ENCODE data around the gene EFTUD2.

Gene EFTUD2

DNA sequence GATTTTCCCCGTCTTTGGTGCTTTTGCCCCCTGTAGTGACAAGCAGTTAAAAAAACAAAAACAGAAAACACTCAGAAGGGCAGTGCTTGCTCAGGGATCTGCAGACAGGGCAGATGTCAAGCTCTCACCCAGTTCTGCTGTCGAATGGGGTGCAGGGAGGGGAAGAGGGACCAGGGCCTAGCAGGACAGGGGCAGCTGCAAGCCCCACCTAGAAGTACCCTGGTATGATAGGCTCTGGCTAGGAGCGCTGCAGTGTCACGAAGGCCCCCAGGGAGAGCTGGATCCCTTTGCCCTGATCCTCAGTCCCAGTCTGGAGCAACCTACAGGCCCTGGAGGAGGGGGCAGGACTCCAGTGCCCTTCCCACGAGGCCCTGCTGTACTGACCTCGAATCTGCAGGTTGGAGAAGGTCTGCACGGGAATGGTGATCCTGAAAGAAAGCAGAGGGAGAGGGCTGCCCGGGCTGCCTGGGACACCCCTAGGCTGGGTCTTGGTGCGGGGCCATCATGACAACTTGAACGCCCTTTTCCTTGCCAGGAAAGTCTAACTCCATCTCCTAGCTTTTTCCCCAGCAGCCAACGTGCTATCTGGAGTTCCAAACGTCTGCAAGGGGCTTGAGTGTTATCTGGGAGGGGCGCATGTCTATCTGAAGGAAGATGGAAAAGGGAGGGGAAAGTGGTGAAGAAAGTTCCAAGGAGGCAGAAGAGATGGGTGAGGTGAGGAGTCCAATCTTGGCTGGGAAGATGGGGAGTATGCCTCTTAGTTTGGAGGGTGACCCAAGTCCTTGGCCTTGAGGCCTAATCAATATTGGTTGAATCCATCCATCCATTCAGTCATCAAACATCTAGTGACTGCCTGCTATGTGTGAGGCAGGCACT, 11.2 kb upstream of the EFTUD2 start:
- no peak for DNase-seq

DNA sequence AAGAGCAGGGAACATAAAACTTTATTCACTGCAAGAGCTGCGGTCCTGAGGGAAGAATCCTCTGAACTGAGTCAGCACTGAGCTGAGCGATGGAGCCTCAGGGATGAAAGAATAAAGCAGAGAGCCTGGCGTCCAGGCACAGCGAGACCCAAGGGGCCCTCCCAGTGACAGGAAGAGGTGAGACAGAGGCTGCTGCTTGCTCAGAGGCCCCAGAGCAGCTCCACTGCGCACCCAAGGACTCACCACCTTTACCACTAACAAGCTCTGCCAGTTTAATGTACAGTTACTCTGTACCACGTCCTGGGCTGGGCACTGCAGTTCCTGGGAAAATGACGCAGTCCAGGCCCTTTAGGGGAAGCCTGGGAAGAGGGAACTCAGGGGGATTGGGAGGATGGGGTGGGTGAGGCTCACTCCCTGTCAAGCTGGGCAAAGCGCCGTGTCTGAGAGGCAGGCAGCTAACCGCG, 10.5 kb upstream of the EFTUD2 start:
- DNase-seq = peak; percentile 94

DNA sequence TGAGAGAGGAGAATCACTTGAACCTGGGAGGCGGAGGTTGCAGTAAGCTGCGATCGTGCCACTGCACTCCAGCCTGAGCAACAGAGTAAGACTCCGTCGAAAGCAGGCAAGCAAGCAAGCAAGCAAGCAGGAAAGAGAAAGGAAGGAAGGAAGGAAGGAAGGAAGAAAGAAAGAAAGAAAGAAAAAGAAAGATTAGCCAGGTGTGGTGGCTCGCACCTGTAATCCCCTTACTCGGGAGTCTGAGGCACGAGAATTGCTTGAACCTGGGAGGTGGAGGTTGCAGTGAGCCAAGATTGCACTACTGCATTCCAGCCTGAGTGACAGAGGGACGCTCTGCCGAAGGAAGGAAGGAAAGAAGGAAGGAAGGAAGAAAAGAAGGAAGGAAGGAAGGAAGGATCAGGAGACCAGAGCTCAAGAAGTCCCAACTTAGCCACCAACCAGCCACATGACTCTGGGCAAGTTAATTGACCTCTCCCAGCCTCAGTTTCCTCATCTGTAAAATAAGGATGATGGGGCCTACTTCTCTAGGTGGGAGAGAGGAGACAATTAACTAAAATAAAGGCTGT, 9.6 kb upstream of the EFTUD2 start:
- DNase-seq = no peak

DNA sequence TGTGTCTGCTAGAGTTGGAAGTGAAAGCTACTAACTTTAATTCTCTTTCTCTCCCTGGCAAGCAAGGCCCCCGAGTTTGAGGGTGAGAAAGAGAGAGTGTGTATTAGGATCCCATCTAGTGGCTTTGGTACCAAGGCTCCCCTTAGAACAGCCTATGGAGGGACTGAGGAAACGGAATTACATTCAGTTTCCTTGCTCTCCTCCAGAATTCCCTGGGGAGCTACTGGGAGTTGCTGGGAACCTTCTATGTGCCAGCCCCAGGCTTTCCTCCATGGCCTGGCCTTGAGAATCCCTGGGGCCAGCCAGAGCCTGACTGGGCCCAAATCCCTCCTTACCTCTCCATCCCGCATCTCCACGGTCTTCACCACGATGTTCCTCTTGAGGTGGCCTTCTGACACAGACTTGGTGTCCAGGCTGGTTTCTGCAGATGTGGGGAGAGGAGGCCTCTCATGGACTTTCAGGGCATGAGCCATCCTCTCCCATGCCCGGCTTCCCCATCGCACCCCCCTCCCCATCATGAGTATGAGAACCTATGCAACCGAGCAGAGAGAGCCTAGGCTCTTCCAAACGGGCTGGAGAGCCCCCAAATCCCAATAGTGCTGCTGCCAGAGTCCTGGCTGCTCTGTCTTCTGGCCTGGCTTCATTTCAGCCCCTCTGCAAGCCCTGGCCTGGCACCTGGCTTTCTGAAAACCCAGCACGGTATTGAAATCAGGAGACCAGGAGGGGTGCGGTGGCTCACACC, 8.7 kb upstream of the EFTUD2 start:
- no peak for DNase-seq

DNA sequence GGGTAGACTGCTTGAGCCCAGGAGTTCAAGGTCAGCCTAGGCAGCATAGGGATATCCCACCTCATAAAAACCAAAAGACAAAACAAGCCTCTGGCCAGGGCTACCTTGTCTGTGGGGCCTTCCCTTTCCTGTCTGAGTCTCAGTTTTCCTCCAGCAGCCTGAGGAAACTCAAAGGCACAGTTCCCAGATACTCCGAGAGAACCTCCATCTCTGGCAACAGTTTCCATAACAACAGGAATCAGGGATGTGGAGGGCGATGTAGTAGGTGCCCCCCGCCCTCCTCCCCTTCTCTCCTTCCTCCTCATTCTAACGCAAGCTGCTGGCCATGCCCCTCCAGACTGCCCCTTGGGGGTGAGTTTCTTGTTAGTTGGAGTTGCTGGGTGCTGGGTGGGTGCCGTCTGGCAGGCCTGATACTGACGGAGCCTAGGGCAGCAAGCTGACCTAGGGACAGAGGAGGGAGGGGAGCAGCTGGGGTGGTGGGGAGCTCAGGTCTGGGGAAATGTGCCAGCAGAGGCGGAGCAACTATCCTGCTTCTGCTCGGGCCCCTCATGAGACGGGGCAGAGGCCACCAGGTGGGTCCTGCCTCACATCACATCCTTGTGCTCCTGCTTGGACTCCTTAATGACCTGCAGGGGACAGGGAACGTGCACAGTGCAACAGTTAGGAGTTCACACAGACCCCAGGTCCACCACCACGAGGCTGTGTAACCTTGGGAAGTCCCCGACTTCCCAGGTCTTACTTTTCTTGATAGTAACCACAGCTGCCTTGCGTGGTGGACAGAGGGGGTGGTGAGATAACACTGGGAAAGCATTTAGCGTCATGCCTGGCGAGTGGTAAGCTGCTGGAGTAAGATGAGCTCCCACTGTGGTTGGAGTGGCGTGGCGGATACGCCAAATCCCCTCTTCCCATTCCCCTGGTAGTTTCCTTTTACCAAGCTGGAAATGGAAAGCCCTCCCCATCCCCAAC, 7.8 kb upstream of the EFTUD2 start:
- DNase-seq = no peak

DNA sequence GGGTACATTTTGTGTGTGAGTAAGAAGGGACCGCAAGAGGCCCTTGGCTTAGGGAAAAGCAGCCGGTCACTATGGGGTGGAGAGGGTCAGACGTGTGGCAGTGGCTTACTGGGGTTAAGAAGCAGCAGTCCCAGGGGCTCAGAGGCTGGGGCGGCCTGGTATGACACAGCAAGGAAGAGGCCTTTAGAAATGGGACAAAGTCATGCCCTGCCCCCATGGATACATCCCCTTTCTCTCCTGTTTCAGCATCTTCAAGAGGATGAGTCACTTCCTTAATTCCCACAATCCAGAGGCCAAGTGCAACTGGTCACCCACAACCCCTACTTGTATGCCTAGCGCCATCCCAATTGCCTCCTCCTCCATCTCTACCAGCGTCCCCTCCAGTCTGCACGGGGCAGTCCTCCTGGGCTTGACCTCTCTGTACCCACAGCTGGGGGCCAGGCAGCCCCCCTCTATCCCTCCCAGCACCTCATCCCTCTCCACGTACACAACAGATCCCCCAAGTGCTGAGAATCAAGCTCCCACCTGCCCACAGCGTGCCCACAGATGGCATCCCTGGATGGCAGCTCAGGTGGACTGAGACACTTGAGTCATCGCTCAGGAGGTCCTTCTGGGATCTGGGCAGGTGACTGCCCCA, 6.9 kb upstream of the EFTUD2 start:
- peak; percentile 97 for DNase-seq

DNA sequence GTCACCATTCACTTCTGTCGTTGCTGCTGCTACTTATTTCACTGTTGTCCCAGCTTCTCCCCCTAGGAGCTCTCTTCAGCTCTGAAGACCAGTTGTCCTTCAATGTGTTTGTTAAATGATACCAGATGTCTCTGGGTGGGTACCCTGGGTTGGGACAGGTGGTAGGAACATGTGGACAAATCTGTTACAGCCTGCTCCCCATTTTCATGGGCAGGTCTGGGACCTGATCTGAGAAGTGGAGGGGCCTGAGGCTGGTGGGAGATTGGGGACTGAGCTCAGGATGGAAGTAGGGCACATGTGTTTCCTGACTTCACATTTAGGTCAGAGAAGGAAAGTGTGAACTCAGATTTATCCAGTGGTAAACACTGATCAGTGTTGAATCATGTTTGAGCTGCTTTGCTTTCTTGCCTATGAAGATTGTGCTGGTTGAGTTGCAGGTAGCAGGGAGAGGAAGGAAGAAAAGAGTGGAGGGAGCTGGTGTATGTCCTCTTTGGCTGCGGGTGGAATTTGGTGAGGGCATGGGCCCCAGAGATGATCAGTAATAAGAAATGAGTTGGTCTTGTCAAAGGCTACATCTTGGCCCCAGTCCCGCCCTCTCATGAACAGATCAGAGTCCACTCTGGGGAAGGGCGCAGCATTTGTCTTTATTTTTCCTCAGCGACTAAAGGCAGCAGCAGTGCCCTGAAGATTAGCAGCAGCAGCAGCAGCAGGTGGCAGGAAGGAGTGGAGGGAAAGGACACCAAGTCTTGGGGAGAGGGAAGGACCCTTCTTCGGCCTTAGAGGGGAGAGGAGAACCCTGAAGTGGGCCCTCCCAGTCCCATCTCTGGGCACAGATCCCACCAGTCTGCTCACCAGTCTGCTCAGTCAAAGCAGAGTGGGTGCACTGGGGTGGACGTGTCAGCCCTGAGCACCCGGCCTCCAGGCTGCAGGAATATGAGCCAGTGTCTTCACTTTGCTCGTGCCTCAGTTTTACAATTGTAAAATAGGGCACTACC, 6.1 kb upstream of the EFTUD2 start:
- no peak for DNase-seq

DNA sequence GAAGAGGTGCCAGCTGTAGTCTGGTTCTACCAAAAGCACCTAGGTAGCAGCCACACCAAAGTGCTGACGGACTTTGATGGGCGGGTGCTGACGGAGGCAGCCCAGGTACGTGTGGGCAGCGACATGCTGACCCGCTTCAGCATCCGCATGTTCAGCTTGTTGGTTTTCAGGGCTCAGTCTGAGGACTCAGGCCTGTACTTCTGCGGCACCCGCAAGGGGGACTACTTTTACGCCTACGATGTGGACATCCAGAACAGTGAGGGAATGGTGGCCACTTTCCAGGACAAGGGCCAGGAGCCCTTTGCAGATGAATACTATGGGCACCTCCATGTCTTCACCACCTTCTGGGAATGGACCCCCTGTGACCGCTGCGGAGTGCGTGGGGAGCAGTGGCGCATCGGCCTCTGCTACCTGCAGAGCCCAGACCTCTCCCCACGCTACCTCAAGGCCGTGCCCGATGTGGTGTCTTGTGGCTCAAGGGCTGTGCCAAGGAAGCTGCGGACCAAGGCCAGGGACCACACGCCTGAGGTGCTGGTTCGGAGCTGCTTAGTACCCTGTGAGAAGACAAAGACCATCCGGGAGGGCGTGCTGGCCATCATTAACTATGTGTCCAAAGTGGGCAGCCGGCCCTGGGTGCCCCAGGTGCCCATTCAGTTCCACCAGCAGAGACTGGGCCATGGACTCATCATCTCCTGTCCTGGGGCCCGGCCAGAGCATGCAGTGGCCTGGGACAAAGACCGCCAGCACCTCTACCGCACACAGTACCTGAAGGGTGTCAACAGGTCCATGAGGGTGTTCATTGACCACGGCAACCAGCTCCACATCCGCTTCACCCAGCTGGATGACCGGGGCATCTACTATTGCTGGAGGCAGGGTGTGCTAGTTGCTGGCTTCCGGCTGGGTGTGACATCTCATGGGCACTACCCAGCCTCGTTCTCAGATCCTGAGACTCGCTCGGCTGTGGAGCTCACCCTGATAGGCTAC, 5.0 kb upstream of the EFTUD2 start:
- DNase-seq = no peak

DNA sequence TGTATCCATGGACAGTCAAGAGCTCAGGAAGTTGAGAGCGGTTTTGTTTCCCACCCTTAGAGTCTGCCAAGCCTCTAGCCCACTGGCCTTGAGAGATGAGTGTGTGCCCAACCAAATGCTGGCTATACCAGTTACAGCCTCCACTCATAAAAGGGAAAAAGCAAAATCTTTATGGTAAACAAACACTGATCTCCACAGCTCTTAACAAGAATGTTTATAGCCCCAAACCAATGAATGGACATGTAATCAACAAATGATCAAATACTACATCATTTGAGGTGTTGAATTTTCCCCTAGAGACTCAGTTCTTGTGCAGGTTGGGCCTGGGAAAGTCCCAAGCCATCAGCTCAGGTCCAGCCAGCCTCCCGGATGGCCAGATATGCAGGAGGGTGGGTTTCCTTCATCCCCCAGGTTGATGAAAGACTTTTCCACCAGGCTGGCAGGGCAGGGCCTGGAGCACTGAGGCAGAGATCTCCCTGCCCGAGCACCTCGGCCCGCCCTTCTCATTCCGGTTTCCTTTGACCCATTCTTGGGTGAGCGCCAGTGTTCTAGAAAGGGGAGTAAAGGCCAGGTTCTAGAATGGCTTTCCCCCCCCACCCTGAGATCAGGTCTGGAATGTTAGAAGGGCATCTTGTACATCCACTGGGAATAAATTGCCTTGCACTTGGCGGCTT, 3.9 kb upstream of the EFTUD2 start:
- DNase-seq = no peak

DNA sequence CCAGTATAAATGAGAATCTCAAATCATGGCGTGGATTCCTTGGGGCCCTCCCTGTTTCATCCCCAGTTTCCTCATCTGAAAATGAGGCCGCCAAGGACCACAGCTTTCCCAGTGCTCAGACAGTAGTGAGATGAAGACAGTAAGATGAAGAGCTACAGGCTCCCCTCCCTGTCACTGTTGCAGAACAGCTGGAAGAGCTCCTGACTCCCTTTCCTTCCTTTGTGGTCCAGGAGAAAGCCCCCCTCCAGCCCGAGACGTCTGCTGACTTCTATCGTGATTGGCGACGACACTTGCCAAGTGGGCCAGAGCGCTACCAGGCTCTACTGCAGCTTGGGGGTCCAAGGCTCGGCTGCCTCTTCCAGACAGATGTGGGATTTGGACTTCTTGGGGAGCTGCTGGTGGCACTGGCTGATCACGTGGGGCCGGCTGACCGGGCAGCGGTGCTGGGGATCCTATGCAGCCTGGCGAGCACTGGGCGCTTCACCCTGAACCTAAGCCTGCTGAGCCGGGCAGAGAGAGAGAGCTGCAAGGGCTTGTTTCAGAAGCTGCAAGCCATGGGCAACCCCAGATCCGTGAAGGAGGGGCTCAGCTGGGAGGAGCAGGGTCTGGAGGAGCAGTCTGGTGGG, 3.0 kb upstream of the EFTUD2 start:
- DNase-seq = no peak

DNA sequence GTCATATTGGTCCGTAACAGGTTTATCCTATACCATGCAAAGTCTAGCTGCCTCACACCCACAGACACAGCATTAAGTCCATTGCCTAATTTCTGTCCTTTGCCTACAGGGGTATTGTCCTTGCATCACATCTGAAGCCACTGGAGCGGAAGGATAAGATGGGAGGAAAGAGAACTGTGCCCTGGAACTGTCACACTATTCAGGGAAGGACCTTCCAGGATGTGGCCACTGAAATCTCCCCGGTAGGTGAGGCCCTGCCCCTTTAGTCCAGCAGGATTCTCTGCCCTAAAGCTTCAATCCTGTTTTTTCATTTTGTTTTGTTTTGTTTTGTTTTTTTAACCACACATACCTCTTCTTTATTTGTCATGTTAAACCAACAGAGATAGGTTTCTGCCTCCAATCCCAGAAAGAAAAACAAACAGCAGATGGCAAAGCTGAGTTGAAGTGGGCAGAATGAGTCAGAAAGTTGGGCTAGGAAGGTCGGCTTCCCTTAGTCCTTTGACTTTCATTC, 2.2 kb upstream of the EFTUD2 start:
- DNase-seq = peak; percentile 85

DNA sequence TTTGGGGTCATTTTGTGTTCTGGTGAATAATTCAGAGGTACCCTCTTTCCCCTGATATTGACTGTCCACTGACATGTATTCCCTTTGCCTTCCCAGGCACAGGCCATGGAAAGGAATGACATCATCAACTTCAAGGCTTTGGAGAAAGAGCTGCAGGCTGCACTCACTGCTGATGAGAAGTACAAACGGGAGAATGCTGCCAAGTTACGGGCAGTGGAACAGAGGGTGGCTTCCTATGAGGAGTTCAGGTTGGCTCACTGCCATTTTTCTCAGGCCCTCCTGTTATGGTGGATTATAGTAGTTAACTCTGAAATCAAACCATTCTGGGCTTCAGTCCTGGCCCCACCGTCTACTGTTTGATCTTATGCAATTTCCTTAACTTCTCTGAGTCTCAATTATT, 1.6 kb upstream of the EFTUD2 start:
- DNase-seq = peak; percentile 83

DNA sequence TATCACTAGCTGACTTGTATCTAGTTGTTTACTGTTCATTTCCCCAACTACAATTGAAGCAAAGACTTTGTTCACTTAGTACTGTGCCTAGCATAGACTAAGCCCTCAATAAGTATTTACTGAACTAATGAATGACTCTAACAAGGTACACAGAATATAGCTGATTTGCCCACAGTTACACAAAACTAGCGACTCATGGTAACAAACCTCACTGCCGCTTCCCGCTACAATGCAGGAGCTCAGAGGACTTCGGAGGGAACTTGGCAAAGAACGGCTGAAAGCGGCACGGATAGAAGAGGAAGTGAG, 524 bp downstream of the EFTUD2 start:
- DNase-seq = no peak

DNA sequence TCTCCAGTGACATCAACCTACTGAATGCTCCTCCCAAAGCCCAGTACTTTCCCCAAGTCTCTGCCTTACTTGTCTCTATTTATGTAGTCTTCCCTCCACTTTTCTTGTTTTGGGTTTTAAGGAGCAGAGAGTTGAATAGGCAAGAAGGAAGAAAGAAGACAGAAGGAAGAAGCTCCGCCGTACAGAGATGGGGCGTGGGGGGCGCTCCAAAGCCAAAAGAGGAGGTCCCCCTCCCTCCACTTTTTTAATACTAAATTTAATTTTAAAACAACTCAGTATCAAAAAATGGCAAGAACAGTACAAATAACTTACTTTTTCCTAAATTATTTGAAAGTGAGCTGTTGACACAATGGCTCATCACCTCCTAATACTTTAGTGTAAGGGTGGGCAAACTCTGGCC, 4.6 kb downstream of the EFTUD2 start:
- no peak for DNase-seq

DNA sequence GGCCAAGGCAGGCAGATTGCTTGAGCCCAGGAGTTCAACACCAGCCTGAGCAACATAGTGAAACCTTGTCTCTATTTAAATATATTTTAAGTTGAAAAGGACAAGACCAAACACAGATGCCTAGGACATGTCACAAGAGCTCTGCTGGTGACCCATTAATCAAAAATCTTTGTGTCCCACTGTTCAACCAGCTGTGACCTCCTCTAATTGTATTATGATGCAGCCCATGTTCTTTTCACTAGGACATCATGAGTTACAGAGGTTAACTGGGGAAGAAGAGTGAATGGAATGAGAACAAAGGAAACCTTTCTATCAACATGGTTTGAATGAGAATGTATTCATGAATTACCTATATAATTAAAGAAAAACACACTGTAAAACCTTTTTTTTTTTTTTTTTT, 7.0 kb downstream of the EFTUD2 start:
- DNase-seq = no peak

DNA sequence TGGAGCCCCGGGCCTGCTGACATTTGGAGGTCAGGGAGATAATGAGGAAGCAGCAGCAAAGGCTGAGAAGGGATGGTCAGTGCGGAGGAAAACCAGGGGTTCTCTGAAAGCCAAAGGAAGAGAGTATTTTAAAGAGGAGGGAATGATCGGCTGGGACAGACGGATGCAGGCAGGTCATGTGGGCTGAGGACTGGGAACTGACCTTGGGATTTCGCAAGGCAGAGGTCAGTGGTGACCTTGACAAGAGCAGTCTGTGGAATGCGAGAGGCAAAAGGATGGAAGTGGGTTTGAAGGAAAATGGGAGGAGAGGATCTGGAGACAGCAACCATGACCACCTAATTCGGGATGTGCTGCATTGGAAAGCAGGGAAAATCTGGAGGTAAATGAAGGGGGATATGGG, 10.2 kb downstream of the EFTUD2 start:
- no peak for DNase-seq

DNA sequence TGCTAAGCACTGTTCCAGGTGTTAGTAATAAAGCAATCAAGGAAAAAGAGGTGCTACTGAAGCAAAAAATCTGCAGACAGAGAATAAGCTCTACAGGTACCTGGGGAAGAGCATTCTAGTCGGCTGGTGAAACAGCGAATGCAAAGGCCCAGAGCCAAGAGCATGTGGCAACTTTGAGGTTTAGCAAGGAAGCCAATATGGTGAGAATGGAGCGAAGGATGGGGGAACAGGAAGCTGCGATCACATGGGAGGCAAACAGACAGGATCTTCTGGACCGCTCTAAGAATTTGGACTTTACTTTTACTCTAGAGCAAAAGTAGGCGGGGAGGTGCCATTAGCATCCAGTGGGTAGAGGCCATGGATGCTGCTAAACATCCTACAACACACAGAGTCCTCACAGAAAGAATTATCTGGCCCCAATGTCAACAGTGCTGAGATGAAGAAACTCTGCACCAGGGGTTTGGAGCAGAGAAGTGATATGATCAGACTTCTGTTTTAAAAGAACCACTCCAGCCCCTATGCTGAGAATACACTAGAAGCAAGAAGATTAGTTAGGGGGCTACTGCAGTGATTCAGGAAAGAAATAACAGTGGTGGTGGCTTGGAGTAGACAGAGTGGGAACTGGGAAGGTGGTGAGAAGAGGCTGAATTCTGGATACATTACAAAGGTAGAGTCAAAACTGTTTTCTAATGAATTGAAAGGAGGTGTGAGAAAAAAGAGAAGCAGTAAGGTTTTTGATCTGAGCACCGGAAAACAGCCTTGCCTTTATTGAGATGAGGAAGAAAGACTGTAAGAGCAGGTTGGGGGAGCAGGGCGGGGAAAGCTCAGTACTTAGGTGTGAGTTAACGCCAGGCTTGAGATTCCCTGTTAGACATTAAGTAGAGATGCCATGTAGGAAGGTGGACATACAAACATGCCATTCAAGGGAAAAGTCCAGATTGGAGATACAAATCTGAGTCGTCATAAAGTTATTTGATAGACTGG, 11.0 kb downstream of the EFTUD2 start:
- DNase-seq = no peak
